GM21515 (cell line): ENCODE results near the gene TRIM44.
A peak's percentile ranks its signal among the peaks of the same experiment; 100 is the strongest.
"Not testable (repeated sequence)": the region's sequence is repeated elsewhere in the genome, so short reads cannot be mapped to it uniquely, and the experiment has no call there.

Experiments
- ATAC-seq: cut with Tn5 transposase; IDR thresholded peaks from one replicate; pipeline ENCODE4 v1.9.1; 2021; ENCODE audit not compliant: unreplicated experiment

TRIM44 gene

GRCh38 chr11:35750315-35750714 lies 87.7 kb downstream of the TRIM44 start:
- ATAC-seq = no peak

GRCh38 chr11:35750981-35751663 lies 88.5 kb downstream of the TRIM44 start:
- no peak for ATAC-seq

GRCh38 chr11:35751664-35752061 lies 89.1 kb downstream of the TRIM44 start:
- ATAC-seq = no peak

- no peak for ATAC-seq
Measured at GRCh38 chr11:35752115-35752514, 89.5 kb downstream of the TRIM44 start.

- not testable (repeated sequence) for ATAC-seq
Measured at GRCh38 chr11:35753573-35753972, 91.0 kb downstream of the TRIM44 start.

GRCh38 chr11:35759951-35760350 lies 97.4 kb downstream of the TRIM44 start:
- not testable (repeated sequence) for ATAC-seq

GRCh38 chr11:35761899-35762298 lies 99.3 kb downstream of the TRIM44 start:
- no peak for ATAC-seq

GRCh38 chr11:35763301-35763700 lies 100.7 kb downstream of the TRIM44 start:
- ATAC-seq = no peak

GRCh38 chr11:35763765-35764164 lies 101.2 kb downstream of the TRIM44 start:
- no peak for ATAC-seq

- ATAC-seq = no peak
Measured at GRCh38 chr11:35764417-35764816, 101.8 kb downstream of the TRIM44 start.

GRCh38 chr11:35765211-35765610 lies 102.6 kb downstream of the TRIM44 start:
- ATAC-seq = no peak

- no peak for ATAC-seq
Measured at GRCh38 chr11:35766651-35767050, 104.1 kb downstream of the TRIM44 start.

GRCh38 chr11:35770425-35770824 lies 107.8 kb downstream of the TRIM44 start:
- not testable (repeated sequence) for ATAC-seq

GRCh38 chr11:35771722-35772121 lies 109.1 kb downstream of the TRIM44 start:
- no peak for ATAC-seq

GRCh38 chr11:35777241-35777640 lies 114.7 kb downstream of the TRIM44 start:
- ATAC-seq = not testable (repeated sequence)

- ATAC-seq = not testable (repeated sequence)
Measured at GRCh38 chr11:35778943-35779342, 116.4 kb downstream of the TRIM44 start.

- no peak for ATAC-seq
Measured at GRCh38 chr11:35779409-35779808, 116.8 kb downstream of the TRIM44 start.

- ATAC-seq = no peak
Measured at GRCh38 chr11:35780951-35781860, 118.6 kb downstream of the TRIM44 start.

GRCh38 chr11:35781861-35782470 lies 119.4 kb downstream of the TRIM44 start:
- no peak for ATAC-seq

GRCh38 chr11:35783809-35784208 lies 121.2 kb downstream of the TRIM44 start:
- ATAC-seq = no peak

GRCh38 chr11:35784699-35785098 lies 122.1 kb downstream of the TRIM44 start:
- ATAC-seq = peak; percentile 43
